Esophagus squamous epithelium (tissue), 5 donors: ENCODE results near the gene TRIM32. TPM values are rescaled to one million over a fixed set of nuclear protein-coding genes. Genes with fewer than 3 reads are reported as not detected.

Source experiments
- DNase-seq: peaks from one replicate; lab custom pipeline; 2025; lab: John Stamatoyannopoulos, UW
- H3K27ac ChIP-seq, 4 donors: fragments of 200-600 bp; sonication (generic); one replicate each; pipeline ENCODE4 v1.5.1; 2016 to 2019; ENCODE audit warnings: mild to moderate bottlenecking in 1 of 4
- H3K27me3 ChIP-seq, 4 donors: fragments of 200-600 bp; sonication (generic); 1 replicate in 3 of 4; 2 replicates in 1 of 4; pipeline versions ENCODE4 v1.5.1 to v1.6.0; 2017 to 2021; ENCODE audit warnings: antibody characterized with exemption in 1 of 4
- H3K36me3 ChIP-seq, 3 donors: fragments of 200-600 bp; sonication (generic); one replicate each; pipeline ENCODE4 v1.5.1; 2016 to 2019
- H3K4me1 ChIP-seq, 3 donors: fragments of 200-600 bp; sonication (generic); one replicate each; pipeline ENCODE4 v1.5.1; 2017 to 2019
- H3K4me3 ChIP-seq, 4 donors: fragments of 200-600 bp; sonication (generic); 1 replicate in 3 of 4; 2 replicates in 1 of 4; pipeline ENCODE4 v1.5.1; 2016 to 2019; ENCODE audit warnings: mild to moderate bottlenecking in 2 of 4, moderate library complexity in 1 of 4
- H3K9me3 ChIP-seq, 3 donors: fragments of 200-600 bp; sonication (generic); one replicate each; pipeline ENCODE4 v1.5.1; 2016 to 2019
- POLR2A ChIP-seq, 4 donors: fragments of 450-650 bp; IDR thresholded peaks; one replicate each; pipeline ENCODE4 v1.6.1; 2017; ENCODE audit warnings: antibody characterized with exemption in 4 of 4, mild to moderate bottlenecking in 4 of 4, moderate library complexity in 3 of 4
- WGBS, 2 donors: methylation state at CpG; one replicate each; pipeline ENCODE4 v1.1.5; 2018; 5-methylcytosine and 5-hydroxymethylcytosine counted together
- intact Hi-C: fragments of 100-400 bp; cut with DNase I; formaldehyde crosslinking; loops from one replicate; pipeline ENCODE4 v1.15.0; 2022
- total RNA-seq, 4 donors: library from RNA; depleted of rRNA; stranded (reverse); fragments of >200 nt; gene quantifications; one replicate each; pipeline ENCODE4 v1.1.0, GENCODE V29; 2016
- TF ChIP-seq, protein P1 (sequence below), 6 experiments: fragments of 450-650 bp in 4 of 6; fragments of 200-600 bp in 2 of 6; sonication (generic) in 2 of 6; IDR thresholded peaks; one replicate each; pipeline ENCODE4 v1.5.1; 2016 to 2019; ENCODE audit warnings: antibody characterized with exemption in 6 of 6, mild to moderate bottlenecking in 4 of 6, moderate library complexity in 4 of 6
- donor health status: DM: yes; HTN: yes; CAD: no.

The TRIM32 gene
- total RNA-seq, 4 donors from 2014 or later, result 7.2 to 16.4 (median 11.6) TPM

DNA sequence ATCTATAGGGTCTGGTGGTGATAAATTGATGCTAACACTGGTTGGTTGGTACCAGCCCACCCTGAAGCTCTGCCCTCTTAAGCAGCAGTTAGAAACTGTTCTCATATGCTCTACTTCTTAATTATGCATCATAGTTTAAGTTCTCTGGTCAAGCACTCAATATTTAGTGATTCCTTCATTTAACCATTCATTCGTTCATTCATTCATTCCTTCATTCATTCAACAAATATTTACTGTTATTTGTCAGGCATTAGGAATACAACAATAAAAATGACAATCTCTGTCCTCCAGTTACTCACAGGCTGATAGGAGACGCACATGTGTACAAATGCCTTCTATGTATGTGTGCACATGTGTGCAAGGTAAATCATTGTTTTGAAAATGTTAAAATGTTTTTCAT is 54.6 kb downstream of the TRIM32 start:
- 65 to 67% methylated on average over 2 of the region's 2 CpGs for WGBS, 2 donors
- H3K4me3 ChIP-seq, result no peak overlapping the region
- no peak overlapping the region for H3K27ac ChIP-seq
- no peaks in the 10 kb centered on the region for H3K27me3 ChIP-seq
- no peaks in the 10 kb centered on the region for H3K9me3 ChIP-seq
- intact Hi-C loops, result loop anchor here (5.0 kb wide), 1 partner anchor 121 kb away; no protein-coding TSS in a partner anchor
- peaks cover 0 to 6% (median 3%) of the 10 kb centered on the region in 3 donors for H3K4me1 ChIP-seq
- TF ChIP-seq, protein P1, sequence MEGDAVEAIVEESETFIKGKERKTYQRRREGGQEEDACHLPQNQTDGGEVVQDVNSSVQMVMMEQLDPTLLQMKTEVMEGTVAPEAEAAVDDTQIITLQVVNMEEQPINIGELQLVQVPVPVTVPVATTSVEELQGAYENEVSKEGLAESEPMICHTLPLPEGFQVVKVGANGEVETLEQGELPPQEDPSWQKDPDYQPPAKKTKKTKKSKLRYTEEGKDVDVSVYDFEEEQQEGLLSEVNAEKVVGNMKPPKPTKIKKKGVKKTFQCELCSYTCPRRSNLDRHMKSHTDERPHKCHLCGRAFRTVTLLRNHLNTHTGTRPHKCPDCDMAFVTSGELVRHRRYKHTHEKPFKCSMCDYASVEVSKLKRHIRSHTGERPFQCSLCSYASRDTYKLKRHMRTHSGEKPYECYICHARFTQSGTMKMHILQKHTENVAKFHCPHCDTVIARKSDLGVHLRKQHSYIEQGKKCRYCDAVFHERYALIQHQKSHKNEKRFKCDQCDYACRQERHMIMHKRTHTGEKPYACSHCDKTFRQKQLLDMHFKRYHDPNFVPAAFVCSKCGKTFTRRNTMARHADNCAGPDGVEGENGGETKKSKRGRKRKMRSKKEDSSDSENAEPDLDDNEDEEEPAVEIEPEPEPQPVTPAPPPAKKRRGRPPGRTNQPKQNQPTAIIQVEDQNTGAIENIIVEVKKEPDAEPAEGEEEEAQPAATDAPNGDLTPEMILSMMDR (IDR thresholded peaks at IDR 0.05), result no peak
- TF ChIP-seq POLR2A (IDR thresholded peaks at IDR 0.05), result no peak
- H3K36me3 ChIP-seq, result no peaks in the 10 kb centered on the region
- DNase-seq, result no peak

DNA sequence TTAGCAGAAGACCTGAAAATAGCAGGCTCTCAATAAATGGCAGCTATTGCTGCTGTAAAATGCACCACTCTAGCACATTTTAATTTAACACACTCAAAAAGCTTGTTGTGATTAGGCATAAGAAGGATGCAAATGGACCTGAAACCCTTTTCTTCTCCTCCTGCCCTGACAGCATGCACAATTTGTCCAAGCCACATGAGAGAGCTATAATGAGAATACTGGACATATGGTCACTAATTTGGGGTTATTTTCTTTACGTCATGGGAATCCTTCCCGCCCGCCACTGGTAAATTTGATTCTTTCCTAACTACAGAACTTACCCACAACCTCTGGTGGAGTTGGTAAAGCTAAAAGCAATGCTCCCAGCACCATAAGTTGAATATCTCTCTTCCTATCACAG is 62.1 kb downstream of the TRIM32 start:
- DNase-seq, result no peak
- Histone ChIP-seq H3K27me3 (no peaks in the 10 kb centered on the region), H3K4me3 (no peak overlapping the region), H3K4me1 (no peaks in the 10 kb centered on the region), H3K36me3 (no peaks in the 10 kb centered on the region), H3K27ac (no peak overlapping the region), H3K9me3 (no peaks in the 10 kb centered on the region)
- TF ChIP-seq, protein P1 (IDR thresholded peaks at IDR 0.05), result no peak
- no peak for TF ChIP-seq POLR2A (IDR thresholded peaks at IDR 0.05)
- 89 to 90% methylated on average over 3 of the region's 3 CpGs for WGBS, 2 donors
- intact Hi-C loops, result no loop called here

DNA sequence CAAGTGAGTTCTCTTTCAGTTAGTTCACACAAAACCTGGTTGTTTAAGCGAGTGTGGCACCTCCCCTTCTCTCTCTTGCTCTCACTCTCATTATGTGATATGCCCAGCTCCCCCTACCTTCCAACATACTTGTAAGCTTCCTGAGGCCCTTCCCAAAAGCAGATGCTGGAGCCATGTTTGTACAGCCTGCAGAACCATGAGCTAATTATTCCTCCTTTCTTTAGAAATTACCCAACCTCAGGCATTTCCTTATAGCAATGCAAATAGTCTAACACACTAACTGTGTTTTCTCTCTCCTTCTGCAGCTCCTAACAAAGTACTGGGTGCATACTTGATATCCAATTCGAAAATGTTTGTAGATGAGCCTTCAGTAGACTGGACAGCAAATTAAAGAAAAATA is 62.7 kb downstream of the TRIM32 start:
- DNase-seq, result no peak
- H3K36me3 ChIP-seq, result no peaks in the 10 kb centered on the region
- no peaks in the 10 kb centered on the region for H3K27me3 ChIP-seq
- TF ChIP-seq, protein P1 (IDR thresholded peaks at IDR 0.05), result no peak
- no peak for TF ChIP-seq POLR2A (IDR thresholded peaks at IDR 0.05)
- H3K9me3 ChIP-seq, result no peaks in the 10 kb centered on the region
- H3K4me3 ChIP-seq, result no peak overlapping the region
- WGBS, 2 donors, result 65 to 73% methylated on average over 2 of the region's 2 CpGs
- H3K27ac ChIP-seq, result no peak overlapping the region
- intact Hi-C loops, result no loop called here
- H3K4me1 ChIP-seq, result no peaks in the 10 kb centered on the region

DNA sequence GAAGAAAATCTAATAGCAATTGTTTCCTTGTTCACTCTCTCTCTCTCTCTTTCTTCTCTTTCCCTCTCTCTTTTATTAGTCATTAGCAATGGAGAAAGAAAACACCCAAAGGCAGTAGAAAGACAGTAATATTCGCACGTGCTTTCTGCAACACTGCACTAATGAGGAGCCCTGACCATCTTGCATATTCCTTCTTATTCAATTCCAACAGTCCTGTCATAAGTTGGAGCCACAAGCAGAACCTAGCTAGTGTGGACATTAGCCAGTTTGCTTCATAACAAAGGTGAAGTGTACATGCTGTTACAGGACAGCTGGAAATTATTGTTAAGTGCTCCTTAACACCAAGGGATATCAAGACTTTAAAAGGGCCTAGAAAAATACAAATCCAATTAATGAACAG is 63.4 kb downstream of the TRIM32 start:
- no peaks in the 10 kb centered on the region for H3K4me1 ChIP-seq
- no peaks in the 10 kb centered on the region for H3K27me3 ChIP-seq
- no peak overlapping the region for H3K27ac ChIP-seq
- no peak overlapping the region for H3K4me3 ChIP-seq
- intact Hi-C loops, result no loop called here
- H3K9me3 ChIP-seq, result no peaks in the 10 kb centered on the region
- H3K36me3 ChIP-seq, result no peaks in the 10 kb centered on the region
- DNase-seq, result no peak
- 74 to 89% methylated on average over 2 of the region's 2 CpGs for WGBS, 2 donors
- TF ChIP-seq, protein P1 (IDR thresholded peaks at IDR 0.05), result no peak
- TF ChIP-seq POLR2A (IDR thresholded peaks at IDR 0.05), result no peak
